Prostate gland (tissue), 2 donors: ENCODE measurements around the gene ZNF768. TPM values are rescaled to one million over a fixed set of nuclear protein-coding genes. Genes with fewer than 3 reads are reported as not detected.
"Not testable (repeated sequence)": the region's sequence is repeated elsewhere in the genome, so short reads cannot be mapped to it uniquely, and the experiment has no call there.

ENCODE experiments used
- DNase-seq: peaks from one replicate; pipeline ENCODE4 v3.0.0-alpha.2; 2019; ENCODE audit warnings: low spot score
- H3K27ac ChIP-seq, 2 donors: fragments of 200-600 bp; sonication (generic); 2 replicates each; pipeline ENCODE4 v1.5.1; 2017 to 2019
- H3K27me3 ChIP-seq: fragments of 200-600 bp; sonication (generic); replicated peaks from 2 replicates; pipeline ENCODE4 v1.5.1; 2019; ENCODE audit not compliant: insufficient read depth
- H3K36me3 ChIP-seq, 2 donors: fragments of 200-600 bp; sonication (generic); 1 replicate in 1 of 2; 2 replicates in 1 of 2; pipeline versions ENCODE4 v1.5.1 to v1.8.1; 2017 to 2019
- H3K4me1 ChIP-seq: fragments of 200-600 bp; sonication (generic); replicated peaks from 2 replicates; pipeline ENCODE4 v1.5.1; 2019
- H3K4me3 ChIP-seq, 2 donors: fragments of 200-600 bp; sonication (generic); 2 replicates each; pipeline ENCODE4 v1.5.1; 2017 to 2019
- H3K9me3 ChIP-seq: fragments of 200-600 bp; sonication (generic); 2 replicates; pipeline ENCODE4 v1.5.1; 2017
- CTCF ChIP-seq, 4 experiments: fragments of 200-600 bp in 2 of 4; fragments of 450-650 bp in 2 of 4; sonication (generic) in 2 of 4; IDR thresholded peaks; 1 replicate in 3 of 4; 2 replicates in 1 of 4; pipeline ENCODE4 v1.5.1; 2016 to 2019; ENCODE audit warnings: antibody characterized with exemption in 4 of 4, mild to moderate bottlenecking in 2 of 4, moderate library complexity in 2 of 4
- POLR2A ChIP-seq: fragments of 450-650 bp; IDR thresholded peaks from one replicate; pipeline ENCODE4 v1.6.1; 2016; ENCODE audit warnings: antibody characterized with exemption, mild to moderate bottlenecking
- POLR2AphosphoS5 ChIP-seq: sonication (generic); formaldehyde crosslinking; IDR thresholded peaks from one replicate; pipeline ENCODE4 v1.6.1; 2017; ENCODE audit warnings: antibody characterized with exemption
- WGBS: methylation state at CpG from one replicate; pipeline ENCODE4 v1.1.5; 2018; 5-methylcytosine and 5-hydroxymethylcytosine counted together
- intact Hi-C: fragments of 100-400 bp; cut with DNase I; formaldehyde crosslinking; loops from one replicate; pipeline ENCODE4 v1.14.2; 2022
- total RNA-seq, 2 donors: library from RNA; depleted of rRNA; stranded (reverse); fragments of >200 nt; gene quantifications; one replicate each; pipeline ENCODE4 v1.1.0, GENCODE V29; 2016

The ZNF768 gene
- total RNA-seq, 2 donors from 2014 or later, result 46.5 to 61.1 TPM

DNA sequence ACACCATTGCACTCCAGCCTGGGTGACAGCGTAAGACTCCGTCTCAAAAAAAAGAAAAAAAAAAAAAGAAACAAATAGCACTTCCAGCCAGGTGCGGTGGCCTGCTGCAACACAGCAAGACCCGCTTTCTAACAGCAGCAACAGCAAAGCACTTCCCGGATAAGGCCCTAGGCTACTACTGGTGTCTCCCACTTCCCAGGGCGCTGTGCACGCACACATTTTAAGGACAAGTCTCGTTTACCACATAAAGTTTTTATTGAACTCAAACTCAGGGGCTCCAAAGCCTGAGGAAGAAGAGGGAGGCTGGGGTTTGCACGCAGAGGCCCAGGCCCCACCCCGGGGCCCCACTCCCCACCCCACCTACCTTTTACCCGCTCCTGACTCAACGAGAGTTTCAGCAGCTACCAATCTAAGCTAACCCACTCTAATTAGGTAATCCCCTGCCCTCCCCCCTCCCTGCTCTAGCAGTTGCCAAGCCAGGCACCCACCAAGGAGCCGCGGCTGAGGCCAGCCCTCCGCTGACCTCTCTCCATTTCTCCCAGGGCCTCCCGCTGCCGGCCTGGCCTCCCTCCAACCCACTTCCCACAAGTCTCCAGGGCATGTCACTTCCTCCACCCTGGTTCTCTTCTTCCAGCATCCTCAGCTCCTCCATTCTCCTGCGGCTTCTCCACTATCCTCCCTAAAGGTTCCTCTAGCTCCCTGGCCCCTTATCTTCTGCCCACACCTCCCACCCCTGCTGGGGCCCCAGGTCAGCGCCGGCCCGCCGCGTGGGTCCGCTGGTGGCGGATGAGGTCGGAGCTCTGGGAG lies 2.4 kb downstream of the ZNF768 start:
- no peak overlapping the region for H3K27ac ChIP-seq
- TF ChIP-seq POLR2A, result no peak
- no peak for TF ChIP-seq POLR2AphosphoS5
- TF ChIP-seq CTCF (IDR thresholded peaks at IDR 0.05), result no peak
- WGBS, result 75% methylated on average over 26 of the region's 26 CpGs
- no peaks in the 10 kb centered on the region for H3K27me3 ChIP-seq
- H3K36me3 ChIP-seq, result peaks cover 0 to 4% of the 10 kb centered on the region in 2 donors
- DNase-seq, result no peak
- intact Hi-C loops, result no loop called here
- H3K4me1 ChIP-seq, result no peaks in the 10 kb centered on the region
- no peaks in the 10 kb centered on the region for H3K9me3 ChIP-seq
- H3K4me3 ChIP-seq, result no peak overlapping the region

DNA sequence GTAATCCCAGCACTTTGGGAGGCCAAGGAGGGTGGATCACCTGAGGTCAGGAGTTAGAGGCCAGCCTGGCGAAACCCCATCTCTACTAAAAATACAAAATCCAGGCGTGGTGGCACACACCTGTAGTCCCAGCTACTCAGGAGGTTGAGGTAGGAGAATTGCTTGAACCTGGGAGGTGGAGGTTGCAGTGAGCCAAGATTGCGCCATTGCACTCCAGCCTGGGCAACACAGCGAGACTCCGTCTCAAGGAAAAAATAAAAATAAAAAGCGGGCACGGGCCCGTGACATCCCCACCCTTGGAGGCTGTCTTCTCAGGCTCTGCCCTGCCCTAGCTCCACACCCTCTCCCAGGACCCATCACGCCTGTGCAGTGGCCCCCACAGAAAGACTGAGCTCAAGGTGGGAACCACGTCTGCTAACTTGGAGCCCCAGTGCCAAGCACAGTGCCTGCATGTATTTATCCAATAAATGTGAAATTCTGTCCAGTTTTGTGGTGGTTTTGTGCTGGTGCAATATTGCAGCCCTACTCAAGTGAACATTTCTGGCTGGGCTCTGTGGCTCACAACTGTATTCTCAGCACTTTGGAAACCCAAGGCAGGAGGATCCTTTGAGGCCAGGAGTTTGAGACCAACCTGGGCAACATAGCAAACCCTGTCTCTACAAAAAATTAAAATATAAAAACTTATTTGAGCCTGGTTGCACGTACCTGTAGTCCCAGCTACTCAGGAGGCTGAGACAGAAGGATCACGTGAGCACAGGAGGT lies 3.5 kb downstream of the ZNF768 start:
- H3K4me1 ChIP-seq, H3K27ac ChIP-seq, H3K36me3 ChIP-seq, H3K4me3 ChIP-seq, H3K9me3 ChIP-seq, H3K27me3 ChIP-seq, intact Hi-C loops, DNase-seq: not testable (repeated sequence)
- WGBS, result 91% methylated on average over 12 of the region's 12 CpGs

- H3K36me3 ChIP-seq, result peaks cover 0 to 4% of the 10 kb centered on the region in 2 donors
- intact Hi-C loops, result no loop called here
- no peaks in the 10 kb centered on the region for H3K4me1 ChIP-seq
- H3K27ac ChIP-seq, result no peak overlapping the region
- 48% methylated on average over 11 of the region's 11 CpGs for WGBS
- no peak for DNase-seq
- no peaks in the 10 kb centered on the region for H3K27me3 ChIP-seq
- TF ChIP-seq POLR2A, result no peak
- TF ChIP-seq CTCF (IDR thresholded peaks at IDR 0.05), result no peak
- TF ChIP-seq POLR2AphosphoS5, result no peak
- H3K4me3 ChIP-seq, result no peak overlapping the region
- no peaks in the 10 kb centered on the region for H3K9me3 ChIP-seq
Measured at GRCh38 chr16:30521873-30522641, 4.3 kb downstream of the ZNF768 start.

- H3K27ac ChIP-seq, result no peak overlapping the region
- 96% methylated on average over 7 of the region's 7 CpGs for WGBS
- DNase-seq, result no peak
- H3K4me1 ChIP-seq, result no peaks in the 10 kb centered on the region
- H3K36me3 ChIP-seq, result peaks cover 0 to 4% of the 10 kb centered on the region in 2 donors
- intact Hi-C loops, result no loop called here
- no peaks in the 10 kb centered on the region for H3K27me3 ChIP-seq
- no peak overlapping the region for H3K4me3 ChIP-seq
- TF ChIP-seq POLR2A (no peak), CTCF (IDR thresholded peaks at IDR 0.05) (no peak), POLR2AphosphoS5 (no peak)
- H3K9me3 ChIP-seq, result no peaks in the 10 kb centered on the region
Measured at GRCh38 chr16:30521476-30521872, 4.9 kb downstream of the ZNF768 start.
